H9 (cell line): Measurements from ENCODE around the gene NPR1. TPM values are rescaled to one million over a fixed set of nuclear protein-coding genes. Genes with fewer than 3 reads are reported as not detected.

Experiments
- DNase-seq: peaks from one replicate; pipeline ENCODE4 v3.0.0-alpha.2; 2017
- H2AFZ ChIP-seq: one replicate; pipeline ENCODE4 v1.6.1; 2013; ENCODE audit warnings: mild to moderate bottlenecking, low read length, control low read depth, moderate library complexity
- H2AK5ac ChIP-seq: 2 replicates; pipeline ENCODE4 v1.6.1; 2013; ENCODE audit warnings: low read length, control low read depth, mixed read lengths; ENCODE audit not compliant: insufficient read length
- H2BK120ac ChIP-seq: one replicate; pipeline ENCODE4 v1.6.1; 2013; ENCODE audit warnings: low read depth, mild to moderate bottlenecking, low read length, control low read depth, inconsistent platforms; ENCODE audit not compliant: poor library complexity, severe bottlenecking
- H2BK12ac ChIP-seq: 2 replicates; pipeline ENCODE4 v1.6.1; 2013; ENCODE audit warnings: low read length, control low read depth, mixed read lengths, low read depth; ENCODE audit not compliant: insufficient read length
- H2BK15ac ChIP-seq: 2 replicates; pipeline ENCODE4 v1.6.1; 2013; ENCODE audit warnings: low read depth, low read length, control low read depth
- H2BK20ac ChIP-seq: one replicate; pipeline ENCODE4 v1.6.1; 2013; ENCODE audit warnings: low read depth, mild to moderate bottlenecking, low read length, control low read depth, inconsistent platforms; ENCODE audit not compliant: poor library complexity, severe bottlenecking
- H2BK5ac ChIP-seq: 2 replicates; pipeline ENCODE4 v1.6.1; 2013; ENCODE audit warnings: low read length, control low read depth, mixed read lengths; ENCODE audit not compliant: insufficient read length
- H3K14ac ChIP-seq: 2 replicates; pipeline ENCODE4 v1.6.1; 2013; ENCODE audit warnings: low read length, control low read depth; ENCODE audit not compliant: insufficient read depth
- H3K18ac ChIP-seq: 2 replicates; pipeline ENCODE4 v1.6.1; 2013; ENCODE audit warnings: low read depth, mild to moderate bottlenecking, mixed read lengths, low read length, control low read depth; ENCODE audit not compliant: insufficient read length
- H3K23ac ChIP-seq: 2 replicates; pipeline ENCODE4 v1.6.1; 2013; ENCODE audit warnings: low read length, control low read depth, mixed read lengths, low read depth; ENCODE audit not compliant: insufficient read length
- H3K23me2 ChIP-seq: 2 replicates; pipeline ENCODE4 v1.6.1; 2013; ENCODE audit warnings: low read depth, mild to moderate bottlenecking, mixed read lengths, low read length, control low read depth; ENCODE audit not compliant: insufficient read length, poor library complexity, severe bottlenecking
- H3K27ac ChIP-seq: 2 replicates; pipeline ENCODE4 v1.5.1; 2013; ENCODE audit warnings: low read length, control low read depth, mixed read lengths, low read depth; ENCODE audit not compliant: insufficient read length
- H3K27me3 ChIP-seq: 2 replicates; pipeline ENCODE4 v1.6.1; 2013; ENCODE audit warnings: low read length, control low read depth, inconsistent platforms; ENCODE audit not compliant: insufficient read depth
- H3K4ac ChIP-seq: 2 replicates; pipeline ENCODE4 v1.6.1; 2013; ENCODE audit warnings: low read depth, mild to moderate bottlenecking, control low read depth, inconsistent platforms, low read length, moderate library complexity
- H3K4me1 ChIP-seq: 2 replicates; pipeline ENCODE4 v1.6.1; 2013; ENCODE audit warnings: low read length, control low read depth, inconsistent platforms; ENCODE audit not compliant: insufficient read depth
- H3K4me2 ChIP-seq: 2 replicates; pipeline ENCODE4 v1.6.1; 2013; ENCODE audit warnings: low read length, control low read depth, mixed read lengths; ENCODE audit not compliant: insufficient read length, insufficient read depth
- H3K56ac ChIP-seq: 2 replicates; pipeline ENCODE4 v1.6.1; 2013; ENCODE audit warnings: low read depth, mild to moderate bottlenecking, mixed read lengths, low read length, control low read depth; ENCODE audit not compliant: insufficient read length
- H3K79me1 ChIP-seq: 2 replicates; pipeline ENCODE4 v1.6.1; 2013; ENCODE audit warnings: low read depth, mild to moderate bottlenecking, moderate library complexity, low read length, control low read depth, inconsistent platforms; ENCODE audit not compliant: insufficient read depth, poor library complexity, severe bottlenecking
- H3K79me2 ChIP-seq: 2 replicates; pipeline ENCODE4 v1.6.1; 2013; ENCODE audit warnings: low read length, control low read depth, inconsistent platforms; ENCODE audit not compliant: insufficient read depth
- H3K9ac ChIP-seq: 2 replicates; pipeline ENCODE4 v1.6.1; 2013; ENCODE audit warnings: low read length, control low read depth, mixed read lengths; ENCODE audit not compliant: insufficient read length; ENCODE audit errors: extremely low read depth
- H3K9me3 ChIP-seq: one replicate; pipeline ENCODE4 v1.6.1; 2013; ENCODE audit warnings: low read depth, low read length, inconsistent platforms; ENCODE audit not compliant: control insufficient read depth
- H3T11ph ChIP-seq: one replicate; pipeline ENCODE4 v1.6.1; 2013; ENCODE audit warnings: mild to moderate bottlenecking, low read length, control low read depth, inconsistent platforms
- H4K20me1 ChIP-seq: one replicate; pipeline ENCODE4 v1.6.1; 2013; ENCODE audit not compliant: control insufficient read depth, insufficient read length, insufficient read depth
- H4K5ac ChIP-seq: 2 replicates; pipeline ENCODE4 v1.6.1; 2013; ENCODE audit warnings: low read depth, mild to moderate bottlenecking, mixed read lengths, low read length, control low read depth; ENCODE audit not compliant: insufficient read length
- H4K8ac ChIP-seq: replicated peaks from 2 replicates; pipeline ENCODE4 v1.6.1; 2013; ENCODE audit warnings: low read length, control low read depth, mixed read lengths, low read depth; ENCODE audit not compliant: insufficient read length
- H4K91ac ChIP-seq: 2 replicates; pipeline ENCODE4 v1.6.1; 2013; ENCODE audit warnings: low read depth, mild to moderate bottlenecking, moderate library complexity, mixed read lengths, low read length, control low read depth; ENCODE audit not compliant: insufficient read length
- H3K27ac Mint-ChIP-seq, 3 experiments: 2 replicates in 2 of 3; 3 replicates in 1 of 3; pipeline ENCODE4 v1.8.0; 2020 to 2021; ENCODE audit warnings: mixed read lengths in 3 of 3, mild to moderate bottlenecking in 1 of 3, moderate library complexity in 1 of 3
- H3K27me3 Mint-ChIP-seq: 2 replicates; pipeline ENCODE4 v1.8.0; 2021; ENCODE audit warnings: low read depth, mild to moderate bottlenecking, moderate library complexity, mixed read lengths
- H3K36me3 Mint-ChIP-seq, 3 experiments: 2 replicates in 2 of 3; 3 replicates in 1 of 3; pipeline ENCODE4 v1.8.0; 2020 to 2021; ENCODE audit warnings: low read depth in 3 of 3, mixed read lengths in 3 of 3; ENCODE audit not compliant: insufficient read depth in 1 of 3
- H3K4me1 Mint-ChIP-seq, 2 experiments: 2 replicates each; pipeline ENCODE4 v1.8.0; 2020; ENCODE audit warnings: mixed read lengths in 2 of 2
- H3K4me3 Mint-ChIP-seq, 2 experiments: 2 replicates in 1 of 2; 3 replicates in 1 of 2; pipeline ENCODE4 v1.8.0; 2020 to 2021; ENCODE audit warnings: mild to moderate bottlenecking in 2 of 2, mixed read lengths in 2 of 2, moderate library complexity in 1 of 2
- H3K9me3 Mint-ChIP-seq, 2 experiments: 2 replicates in 1 of 2; 3 replicates in 1 of 2; pipeline ENCODE4 v1.8.0; 2020; ENCODE audit warnings: mild to moderate bottlenecking in 2 of 2, mixed read lengths in 2 of 2, moderate library complexity in 1 of 2
- CTCF ChIP-seq: fragments of 200-600 bp; sonication (generic); conservative IDR thresholded peaks from 3 replicates; pipeline ENCODE4 v1.8.0; 2021; ENCODE audit warnings: antibody characterized with exemption, mild to moderate bottlenecking
- WGBS: extraction: QIAGEN DNeasy Blood & Tissue Kit; methylation state at CpG from one replicate; pipeline ENCODE4 v1.1.7; 2013; ENCODE audit warnings: missing lambda C conversion rate, low lambda C conversion rate, mixed read lengths; ENCODE audit not compliant: insufficient read length; ENCODE audit errors: extremely low coverage; 5-methylcytosine and 5-hydroxymethylcytosine counted together
- total RNA-seq: library from RNA; stranded (reverse); gene quantifications from 2 replicates; pipeline ENCODE4 v1.2.1, GENCODE V29; 2021

Gene NPR1
- total RNA-seq, 1 experiment from 2014 or later: 8.6 TPM

GRCh38 chr1:153693466-153693865 lies 15.0 kb downstream of the NPR1 start:
- Mint-ChIP-seq H3K27me3 (no peaks in the 10 kb centered on the region), H3K27ac (peak overlapping the region in 1 of 3 experiments; percentile 79; a peak in 2 of 7 replicates), H3K36me3 (peaks cover 4 to 12% (median 7%) of the 10 kb centered on the region in 3 experiments; a peak in 5 of 7 replicates), H3K9me3 (no peaks in the 10 kb centered on the region), H3K4me1 (peaks cover 17 to 18% of the 10 kb centered on the region in 2 experiments), H3K4me3 (peak overlapping the region in 1 of 2 experiments; percentile 44; a peak in 1 of 5 replicates)
- Histone ChIP-seq H3K4me2 (no peak overlapping the region), H3K27ac (no peak overlapping the region), H3K4ac (no peak overlapping the region), H3K23me2 (no peaks in the 10 kb centered on the region), H3K27me3 (no peaks in the 10 kb centered on the region), H3K18ac (no peak overlapping the region), H3K79me1 (no peaks in the 10 kb centered on the region), H2BK5ac (no peak overlapping the region), H3K14ac (no peak overlapping the region; the same call in 1 of the 2 replicates), H2AK5ac (no peak overlapping the region), H3K56ac (no peak overlapping the region), H2AFZ (no peak overlapping the region), H4K91ac (no peak overlapping the region), H4K20me1 (no peaks in the 10 kb centered on the region), H3T11ph (no peak overlapping the region), H2BK120ac (no peak overlapping the region), H3K9ac (no peak overlapping the region), H3K79me2 (no peaks in the 10 kb centered on the region), H4K8ac (no peak overlapping the region), H3K23ac (no peak overlapping the region), H3K4me1 (peaks cover 8% of the 10 kb centered on the region; the same call in 1 of the 2 replicates), H2BK15ac (no peak overlapping the region), H4K5ac (no peak overlapping the region), H2BK12ac (no peak overlapping the region), H2BK20ac (no peak overlapping the region), H3K9me3 (no peaks in the 10 kb centered on the region)
- TF ChIP-seq CTCF: no peak
- no CpG with 5 or more reads among the region's 4 CpGs for WGBS
- no peak for DNase-seq
